Neural crest cell (in vitro differentiated cells): ENCODE measurements around the gene TRPM8. TPM values are rescaled to one million over a fixed set of nuclear protein-coding genes. Genes with fewer than 3 reads are reported as not detected.

ENCODE experiments used
- DNase-seq: peaks from one replicate; pipeline ENCODE4 v3.0.0; 2021; ENCODE audit warnings: low read depth, mixed read lengths, low spot score
- H3K27ac Mint-ChIP-seq: one replicate; pipeline ENCODE4 v1.8.0; 2021; ENCODE audit warnings: mild to moderate bottlenecking, mixed read lengths; ENCODE audit not compliant: unreplicated experiment
- H3K27me3 Mint-ChIP-seq: 2 replicates; pipeline ENCODE4 v1.8.0; 2021; ENCODE audit warnings: low read depth, mild to moderate bottlenecking, mixed read lengths
- H3K36me3 Mint-ChIP-seq: 2 replicates; pipeline ENCODE4 v1.8.0; 2021; ENCODE audit warnings: low read depth, mild to moderate bottlenecking, mixed read lengths
- H3K4me1 Mint-ChIP-seq: 2 replicates; pipeline ENCODE4 v1.8.0; 2021; ENCODE audit warnings: mixed read lengths
- H3K4me3 Mint-ChIP-seq: one replicate; pipeline ENCODE4 v1.8.0; 2021; ENCODE audit warnings: mild to moderate bottlenecking, mixed read lengths
- H3K9me3 Mint-ChIP-seq: 2 replicates; pipeline ENCODE4 v1.8.0; 2021; ENCODE audit warnings: mixed read lengths
- total RNA-seq: library from RNA; stranded (reverse); gene quantifications from 2 replicates; pipeline ENCODE4 v1.2.1, GENCODE V29; 2021
- TF ChIP-seq, protein P1 (sequence below): fragments of 200-600 bp; sonication (generic); conservative IDR thresholded peaks from 2 replicates; pipeline ENCODE4 v1.5.0; 2021; ENCODE audit warnings: antibody characterized with exemption, mild to moderate bottlenecking

TRPM8 gene
- total RNA-seq, 1 donor from 2014 or later, result 0.07 TPM

DNA sequence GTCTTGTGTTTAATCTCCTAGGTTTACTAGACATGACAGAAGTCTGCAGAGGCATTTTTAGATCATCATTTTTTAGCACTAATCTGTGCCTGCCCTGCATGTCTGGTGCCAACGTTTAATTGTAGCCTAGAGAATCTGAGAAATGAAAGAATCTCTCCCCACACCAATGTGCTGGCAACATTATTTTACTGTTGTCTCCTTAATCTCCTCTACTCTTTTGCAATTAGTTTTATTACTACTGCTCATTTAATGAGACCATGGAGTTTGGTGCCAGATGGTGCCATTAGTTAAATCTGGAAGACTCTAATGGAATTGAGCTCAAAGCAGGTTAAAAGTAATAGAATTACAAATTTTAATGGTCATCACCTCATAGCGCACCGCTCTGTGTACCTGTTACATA, 129.3 kb downstream of the TRPM8 start:
- DNase-seq, result no peak
- Mint-ChIP-seq H3K4me3 (no peak overlapping the region), H3K27ac (no peak overlapping the region), H3K36me3 (no peaks in the 10 kb centered on the region), H3K9me3 (peaks cover 5% of the 10 kb centered on the region), H3K4me1 (no peaks in the 10 kb centered on the region), H3K27me3 (peaks cover 3% of the 10 kb centered on the region)
- TF ChIP-seq, protein P1, sequence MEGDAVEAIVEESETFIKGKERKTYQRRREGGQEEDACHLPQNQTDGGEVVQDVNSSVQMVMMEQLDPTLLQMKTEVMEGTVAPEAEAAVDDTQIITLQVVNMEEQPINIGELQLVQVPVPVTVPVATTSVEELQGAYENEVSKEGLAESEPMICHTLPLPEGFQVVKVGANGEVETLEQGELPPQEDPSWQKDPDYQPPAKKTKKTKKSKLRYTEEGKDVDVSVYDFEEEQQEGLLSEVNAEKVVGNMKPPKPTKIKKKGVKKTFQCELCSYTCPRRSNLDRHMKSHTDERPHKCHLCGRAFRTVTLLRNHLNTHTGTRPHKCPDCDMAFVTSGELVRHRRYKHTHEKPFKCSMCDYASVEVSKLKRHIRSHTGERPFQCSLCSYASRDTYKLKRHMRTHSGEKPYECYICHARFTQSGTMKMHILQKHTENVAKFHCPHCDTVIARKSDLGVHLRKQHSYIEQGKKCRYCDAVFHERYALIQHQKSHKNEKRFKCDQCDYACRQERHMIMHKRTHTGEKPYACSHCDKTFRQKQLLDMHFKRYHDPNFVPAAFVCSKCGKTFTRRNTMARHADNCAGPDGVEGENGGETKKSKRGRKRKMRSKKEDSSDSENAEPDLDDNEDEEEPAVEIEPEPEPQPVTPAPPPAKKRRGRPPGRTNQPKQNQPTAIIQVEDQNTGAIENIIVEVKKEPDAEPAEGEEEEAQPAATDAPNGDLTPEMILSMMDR, result no peak

DNA sequence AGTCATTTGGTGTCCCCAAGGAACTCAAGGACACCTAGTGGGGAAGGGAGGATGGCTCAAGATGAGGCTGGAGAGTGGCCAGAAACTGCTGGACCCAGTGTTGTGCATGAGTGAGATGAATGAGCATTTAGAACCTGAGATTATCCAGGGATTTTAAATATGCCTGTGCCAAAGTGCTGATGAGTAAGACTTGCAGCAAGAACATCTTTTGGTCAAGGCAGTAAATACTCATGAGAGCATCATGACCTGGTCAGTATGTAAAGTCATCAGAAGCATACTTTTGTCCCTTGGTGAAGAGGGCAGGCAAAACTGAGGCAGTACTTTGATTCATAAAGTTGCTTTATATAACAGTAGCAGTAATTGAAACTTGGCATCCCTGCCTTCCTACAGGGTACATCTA, 130.2 kb downstream of the TRPM8 start:
- no peak overlapping the region for H3K27ac Mint-ChIP-seq
- no peak overlapping the region for H3K4me3 Mint-ChIP-seq
- no peaks in the 10 kb centered on the region for H3K4me1 Mint-ChIP-seq
- peaks cover 5% of the 10 kb centered on the region for H3K9me3 Mint-ChIP-seq
- no peak for DNase-seq
- TF ChIP-seq, protein P1, result no peak
- peaks cover 3% of the 10 kb centered on the region for H3K27me3 Mint-ChIP-seq
- no peaks in the 10 kb centered on the region for H3K36me3 Mint-ChIP-seq

DNA sequence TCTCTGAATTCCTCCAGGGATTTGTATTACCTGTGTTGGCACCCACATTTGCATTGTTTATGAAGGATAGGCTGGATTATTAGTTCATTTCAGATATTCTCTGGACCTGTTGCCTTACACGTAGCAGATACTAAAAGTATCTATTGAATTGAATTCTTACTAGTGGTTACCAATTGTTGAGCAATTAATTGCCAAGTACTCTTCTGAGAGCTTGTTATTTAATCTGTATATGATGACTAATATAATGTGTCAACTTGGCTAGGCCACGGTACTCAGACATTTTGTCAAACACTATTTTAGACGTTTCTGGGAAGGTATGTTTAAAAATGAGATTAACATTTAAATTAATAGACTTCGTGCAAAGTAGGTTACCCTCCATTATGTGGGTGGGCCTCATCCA, 130.9 kb downstream of the TRPM8 start:
- H3K9me3 Mint-ChIP-seq, result peaks cover 5% of the 10 kb centered on the region
- TF ChIP-seq, protein P1, result no peak
- no peaks in the 10 kb centered on the region for H3K36me3 Mint-ChIP-seq
- peaks cover 3% of the 10 kb centered on the region for H3K27me3 Mint-ChIP-seq
- H3K4me3 Mint-ChIP-seq, result no peak overlapping the region
- H3K4me1 Mint-ChIP-seq, result no peaks in the 10 kb centered on the region
- DNase-seq, result no peak
- no peak overlapping the region for H3K27ac Mint-ChIP-seq

DNA sequence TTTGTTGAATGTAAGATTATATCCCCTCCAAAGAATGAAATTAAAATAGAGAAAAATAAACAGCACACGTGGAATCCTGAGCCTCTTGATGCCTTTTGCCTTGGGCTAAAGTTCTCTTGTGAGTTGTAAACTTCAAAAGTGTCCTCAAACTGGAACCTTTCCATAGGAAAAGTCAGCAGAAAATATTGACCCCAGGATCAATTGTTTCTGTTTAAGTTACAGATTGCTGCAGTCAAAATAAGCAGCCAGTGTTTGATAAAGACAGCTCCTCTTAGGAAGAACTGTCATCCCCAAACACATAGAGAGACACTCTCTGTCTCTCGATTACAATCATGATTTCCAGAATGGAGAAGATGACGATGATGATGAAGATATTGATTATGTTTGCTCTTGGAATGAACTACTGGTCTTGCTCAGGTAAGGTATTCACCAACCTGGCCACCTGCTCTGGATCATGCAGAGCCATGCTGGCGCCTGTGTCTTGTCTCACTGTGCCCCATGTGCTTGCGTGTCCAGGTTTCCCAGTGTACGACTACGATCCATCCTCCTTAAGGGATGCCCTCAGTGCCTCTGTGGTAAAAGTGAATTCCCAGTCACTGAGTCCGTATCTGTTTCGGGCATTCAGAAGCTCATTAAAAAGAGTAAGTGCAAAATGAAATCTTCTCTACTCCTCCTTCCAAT, 133.4 kb downstream of the TRPM8 start, which contains the start of gene SPP2:
SPP2 (plus strand) TSS at position 248 of the 681 bp plus-strand sequence; CDS start at position 333, 85 bp downstream.
- no peak within 1 kb of the TSS for H3K27ac Mint-ChIP-seq
- H3K36me3 Mint-ChIP-seq, result no peaks in the 10 kb centered on the region
- H3K27me3 Mint-ChIP-seq, result no peaks in the 10 kb centered on the region
- TF ChIP-seq, protein P1, result no peak
- peaks cover 7% of the 10 kb centered on the region for H3K9me3 Mint-ChIP-seq
- no peak within 1 kb of the TSS for H3K4me3 Mint-ChIP-seq
- DNase-seq, result no peak
- H3K4me1 Mint-ChIP-seq, result no peaks in the 10 kb centered on the region

DNA sequence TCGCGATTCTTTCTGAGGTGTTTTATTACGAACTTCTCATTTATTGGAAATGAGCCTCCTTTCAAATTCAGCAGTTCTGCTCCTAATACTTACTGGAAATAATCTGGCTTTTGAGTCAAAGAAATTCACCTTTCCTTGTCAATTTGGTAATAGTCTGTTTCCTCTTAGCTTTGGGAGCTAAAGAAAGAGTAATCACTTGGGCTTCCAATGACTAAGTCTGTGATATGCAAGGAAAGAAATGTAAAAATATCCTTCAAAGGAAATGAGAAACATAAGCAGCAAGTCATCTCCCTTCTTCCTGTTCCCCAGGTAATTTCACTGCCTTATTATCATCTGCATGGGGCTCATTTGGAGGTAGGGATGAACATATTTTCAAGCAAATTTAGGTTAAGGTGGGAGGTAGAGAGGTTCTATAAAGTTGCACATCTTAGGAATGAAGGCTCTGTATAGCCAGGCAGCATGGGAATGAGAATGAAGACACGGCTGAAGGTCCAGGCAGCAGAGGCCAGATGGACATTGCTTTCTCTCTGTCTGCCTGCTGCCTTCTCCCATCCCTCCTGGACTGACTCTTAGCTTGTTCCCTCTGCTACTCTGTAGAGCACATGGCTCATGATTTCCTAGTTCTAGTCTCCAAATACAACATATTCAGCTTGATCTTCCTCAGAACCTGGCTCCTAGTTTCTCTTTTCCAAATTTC, 134.3 kb downstream of the TRPM8 start:
- H3K27ac Mint-ChIP-seq, result no peak overlapping the region
- no peaks in the 10 kb centered on the region for H3K4me1 Mint-ChIP-seq
- no peak overlapping the region for H3K4me3 Mint-ChIP-seq
- TF ChIP-seq, protein P1, result no peak
- no peaks in the 10 kb centered on the region for H3K27me3 Mint-ChIP-seq
- no peaks in the 10 kb centered on the region for H3K36me3 Mint-ChIP-seq
- no peak for DNase-seq
- peaks cover 7% of the 10 kb centered on the region for H3K9me3 Mint-ChIP-seq
